HG02642 (cell line): ENCODE results near the gene BACE2.

Experiments used
- ATAC-seq: cut with Tn5 transposase; IDR thresholded peaks from one replicate; pipeline ENCODE4 v1.9.1; 2021; ENCODE audit warnings: mild to moderate bottlenecking; ENCODE audit not compliant: unreplicated experiment, poor library complexity

BACE2 gene

GRCh38 chr21:41315726-41316125, 147.8 kb downstream of the BACE2 start:
- no peak for ATAC-seq

GRCh38 chr21:41316200-41317062, 148.5 kb downstream of the BACE2 start, which contains the start of gene FAM3B:
Gene FAM3B, plus strand, starts transcription at chr21:41316801. Its CDS starts 79 bp downstream, at chr21:41316880.
- ATAC-seq = no peak

GRCh38 chr21:41317063-41317392, 149.1 kb downstream of the BACE2 start:
- no peak for ATAC-seq

GRCh38 chr21:41317458-41317857, 149.5 kb downstream of the BACE2 start:
- no peak for ATAC-seq

GRCh38 chr21:41318218-41318617, 150.3 kb downstream of the BACE2 start:
- ATAC-seq = no peak

- no peak for ATAC-seq
These were observed 151.3 kb downstream of the BACE2 start for GRCh38 chr21:41319273-41319672.

- no peak for ATAC-seq
These were observed 153.4 kb downstream of the BACE2 start for GRCh38 chr21:41321211-41321907.

GRCh38 chr21:41321908-41322495, 154.0 kb downstream of the BACE2 start:
- ATAC-seq = no peak

GRCh38 chr21:41322496-41323382, 154.8 kb downstream of the BACE2 start:
- no peak for ATAC-seq

- no peak for ATAC-seq
These were observed 157.4 kb downstream of the BACE2 start for GRCh38 chr21:41325138-41325912.

GRCh38 chr21:41326414-41327080, 158.6 kb downstream of the BACE2 start:
- no peak for ATAC-seq

- no peak for ATAC-seq
These were observed 159.8 kb downstream of the BACE2 start for GRCh38 chr21:41327753-41328152.

GRCh38 chr21:41328660-41329607, 161.0 kb downstream of the BACE2 start:
- no peak for ATAC-seq
